OCI-LY3 (cell line): ENCODE measurements around the gene SCARB2.

ENCODE experiments used
- H2AFZ ChIP-seq: fragments of 200-600, 300-600 bp; shearing (Covaris generic); 2 replicates; pipeline ENCODE4 v1.6.0; 2014; ENCODE audit warnings: antibody characterized with exemption, low read depth, low read length
- H3K27ac ChIP-seq: fragments of 200-600, 300-600 bp; sonication (generic); 2 replicates; pipeline ENCODE4 v1.5.1; 2014; ENCODE audit warnings: mild to moderate bottlenecking, low read length, moderate library complexity, mixed read lengths
- H3K27me3 ChIP-seq: fragments of 200-600, 300-600 bp; sonication (generic); 2 replicates; pipeline ENCODE4 v1.6.1; 2014; ENCODE audit warnings: low read depth, low read length, mixed read lengths
- H3K36me3 ChIP-seq: fragments of 200-600, 300-600 bp; sonication (generic); replicated peaks from 2 replicates; pipeline ENCODE3; 2014; ENCODE audit warnings: low read depth, low read length, mixed read lengths
- H3K4me1 ChIP-seq: fragments of 300-600, 200-600 bp; sonication (generic); 2 replicates; pipeline ENCODE4 v1.6.1; 2014; ENCODE audit warnings: low read length, mixed read lengths
- H3K4me2 ChIP-seq: fragments of 200-600, 300-600 bp; sonication (generic); 2 replicates; pipeline ENCODE4 v1.6.1; 2014; ENCODE audit warnings: low read length, mixed read lengths
- H3K4me3 ChIP-seq: fragments of 300-600, 200-600 bp; sonication (generic); 2 replicates; pipeline ENCODE4 v1.5.1; 2014; ENCODE audit warnings: antibody characterized with exemption, mild to moderate bottlenecking, low read length, moderate library complexity
- H3K79me2 ChIP-seq: fragments of 300-600, 200-600 bp; shearing (Covaris generic); 2 replicates; pipeline ENCODE4 v1.6.1; 2014; ENCODE audit warnings: mild to moderate bottlenecking, low read length, mixed read lengths
- H3K9ac ChIP-seq: fragments of 300-600, 200-600 bp; shearing (Covaris generic); 2 replicates; pipeline ENCODE4 v1.6.0; 2014; ENCODE audit warnings: mild to moderate bottlenecking, low read length, moderate library complexity
- H3K9me3 ChIP-seq: fragments of 200-600, 300-600 bp; shearing (Covaris generic); 2 replicates; pipeline ENCODE4 v1.6.1; 2014; ENCODE audit warnings: low read length, mixed read lengths; ENCODE audit not compliant: insufficient read depth
- H4K20me1 ChIP-seq: fragments of 200-600, 300-600 bp; sonication (generic); 2 replicates; pipeline ENCODE4 v1.6.1; 2016; ENCODE audit warnings: low read length, mixed read lengths; ENCODE audit not compliant: insufficient read depth
- CTCF ChIP-seq: fragments of 200-600, 300-600 bp; sonication (generic); IDR thresholded peaks from 2 replicates; pipeline ENCODE4 v1.5.1; 2014; ENCODE audit warnings: antibody characterized with exemption, low read length, low read depth
- EZH2phosphoT487 ChIP-seq: fragments of 200-600 bp; shearing (Covaris generic); IDR thresholded peaks from 2 replicates; pipeline ENCODE4 v1.6.1; 2018; ENCODE audit warnings: antibody characterized with exemption, mixed run types, low read depth

Gene SCARB2

GRCh38 chr4:76208005-76208765 is 5.4 kb downstream of the SCARB2 start:
- H3K27me3 ChIP-seq, result 0 out of 2 replicates have a peak, but pooled peaks cover 4% of the 10 kb centered on the region
- H3K4me3 ChIP-seq, result no peak overlapping the region
- no peak overlapping the region for H3K4me2 ChIP-seq
- H3K27ac ChIP-seq, result no peak overlapping the region
- TF ChIP-seq EZH2phosphoT487, result no peak
- TF ChIP-seq CTCF, result no peak
- H3K36me3 ChIP-seq, result no peaks in the 10 kb centered on the region
- H3K4me1 ChIP-seq, result peaks cover 27% of the 10 kb centered on the region
- no peaks in the 10 kb centered on the region for H3K79me2 ChIP-seq
- H4K20me1 ChIP-seq, result peaks cover 5% of the 10 kb centered on the region
- H3K9ac ChIP-seq, result no peak overlapping the region
- no peak overlapping the region for H2AFZ ChIP-seq
- no peaks in the 10 kb centered on the region for H3K9me3 ChIP-seq

GRCh38 chr4:76207549-76207948 is 6.1 kb downstream of the SCARB2 start:
- H3K4me1 ChIP-seq, result peaks cover 22% of the 10 kb centered on the region
- H2AFZ ChIP-seq, result no peak overlapping the region
- H3K9me3 ChIP-seq, result no peaks in the 10 kb centered on the region
- H3K36me3 ChIP-seq, result no peaks in the 10 kb centered on the region
- no peak overlapping the region for H3K27ac ChIP-seq
- TF ChIP-seq EZH2phosphoT487 (no peak), CTCF (no peak)
- H3K4me3 ChIP-seq, result no peak overlapping the region
- no peak overlapping the region for H3K9ac ChIP-seq
- H3K4me2 ChIP-seq, result no peak overlapping the region
- H3K27me3 ChIP-seq, result 0 out of 2 replicates have a peak, but pooled peaks cover 6% of the 10 kb centered on the region
- H3K79me2 ChIP-seq, result no peaks in the 10 kb centered on the region
- H4K20me1 ChIP-seq, result peaks cover 5% of the 10 kb centered on the region

GRCh38 chr4:76206222-76206942 is 7.2 kb downstream of the SCARB2 start:
- Histone ChIP-seq H3K36me3 (no peaks in the 10 kb centered on the region), H3K9ac (no peak overlapping the region), H3K4me2 (no peak overlapping the region), H3K79me2 (no peaks in the 10 kb centered on the region), H3K4me3 (no peak overlapping the region), H3K27me3 (0 out of 2 replicates have a peak, but pooled peaks cover 6% of the 10 kb centered on the region), H3K9me3 (no peaks in the 10 kb centered on the region), H2AFZ (no peak overlapping the region), H4K20me1 (peaks cover 5% of the 10 kb centered on the region), H3K4me1 (peaks cover 21% of the 10 kb centered on the region), H3K27ac (no peak overlapping the region)
- TF ChIP-seq CTCF, result no peak
- no peak for TF ChIP-seq EZH2phosphoT487

GRCh38 chr4:76205476-76205875 is 8.1 kb downstream of the SCARB2 start:
- Histone ChIP-seq H3K36me3 (no peaks in the 10 kb centered on the region), H4K20me1 (peaks cover 4% of the 10 kb centered on the region), H3K4me1 (peaks cover 23% of the 10 kb centered on the region), H3K79me2 (no peaks in the 10 kb centered on the region), H3K9ac (no peak overlapping the region), H3K27me3 (0 out of 2 replicates have a peak, but pooled peaks cover 6% of the 10 kb centered on the region), H3K4me2 (no peak overlapping the region), H3K9me3 (no peaks in the 10 kb centered on the region), H2AFZ (no peak overlapping the region), H3K27ac (no peak overlapping the region), H3K4me3 (no peak overlapping the region)
- no peak for TF ChIP-seq CTCF
- no peak for TF ChIP-seq EZH2phosphoT487
